HG03060 (cell line): ENCODE measurements around the gene KRTAP3-2.

ENCODE experiments used
- ATAC-seq: cut with Tn5 transposase; IDR thresholded peaks from one replicate; pipeline ENCODE4 v1.9.1; 2021; ENCODE audit warnings: low read depth, moderate number of reproducible peaks; ENCODE audit not compliant: unreplicated experiment

Gene KRTAP3-2

DNA sequence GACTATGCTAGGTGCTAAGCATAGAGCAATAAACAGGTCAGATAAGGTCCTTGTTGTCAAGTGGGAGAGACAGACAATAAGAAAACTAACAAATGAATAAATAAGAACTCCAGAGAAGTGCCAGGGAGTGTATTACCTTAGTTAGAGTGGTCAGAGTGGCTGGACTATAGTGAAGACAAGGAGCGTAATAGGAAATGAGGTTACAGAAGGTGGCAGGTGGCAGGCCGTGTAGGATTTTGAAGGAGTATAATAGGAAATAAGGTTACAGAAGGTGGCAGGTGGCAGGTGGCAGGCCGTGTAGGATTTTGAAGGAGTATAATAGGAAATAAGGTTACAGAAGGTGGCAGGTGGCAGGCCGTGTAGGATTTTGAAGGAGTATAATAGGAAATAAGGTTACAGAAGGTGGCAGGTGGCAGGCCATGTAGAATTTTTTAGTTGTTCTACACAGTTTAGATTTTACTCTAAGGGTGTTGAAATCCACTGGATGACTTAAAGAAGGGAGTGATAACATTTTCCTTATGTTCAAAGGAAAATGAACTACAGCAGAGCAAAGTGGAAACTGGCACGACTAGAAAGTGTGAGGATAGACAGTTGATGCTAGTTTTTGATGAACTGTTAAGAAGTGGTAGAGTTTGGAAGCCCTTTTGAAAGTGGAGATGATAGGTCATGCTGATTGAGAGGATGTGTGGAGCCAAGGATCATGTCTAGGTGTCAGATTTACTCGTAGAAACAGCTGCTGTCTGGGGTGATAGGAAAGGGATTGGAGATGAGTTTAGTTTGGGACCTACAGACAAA, 12.8 kb upstream of the KRTAP3-2 start:
- no peak for ATAC-seq

DNA sequence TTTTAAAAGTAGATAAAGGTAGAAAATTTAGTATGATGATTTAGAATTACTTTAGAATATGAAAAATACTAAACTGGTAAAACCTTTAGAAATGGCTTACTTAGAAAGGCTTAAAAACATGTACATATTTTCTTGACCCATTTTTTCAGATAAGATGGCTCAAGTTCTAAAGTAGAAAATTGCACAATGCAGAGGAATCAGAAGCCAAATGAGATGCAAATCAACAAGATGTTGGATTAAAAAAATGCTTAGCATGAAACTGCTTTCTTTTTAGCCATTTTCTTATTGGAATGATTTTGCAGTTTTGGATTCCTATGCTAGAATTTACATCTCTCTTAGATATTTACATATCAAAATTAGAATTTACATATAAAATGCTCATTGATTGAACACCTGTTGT, 10.7 kb upstream of the KRTAP3-2 start:
- ATAC-seq, result no peak

DNA sequence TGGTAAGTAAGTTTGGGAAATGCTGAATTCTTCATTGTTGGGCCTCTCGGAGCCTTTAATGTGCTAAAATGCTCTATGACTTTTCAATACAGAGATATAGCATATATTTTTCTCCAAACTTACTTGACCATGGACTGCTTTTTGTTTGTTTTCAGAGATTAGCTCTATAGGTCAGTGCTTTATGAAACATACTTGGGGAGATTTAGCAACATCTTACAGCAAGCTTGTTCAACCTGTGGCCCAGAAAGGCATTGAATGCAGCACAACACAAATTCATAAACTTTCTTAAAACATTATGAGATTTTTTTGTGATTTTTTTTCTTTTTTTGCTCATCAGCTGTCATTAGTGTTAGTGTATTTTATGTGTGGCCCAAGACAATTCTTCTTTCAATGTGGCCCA, 10.2 kb upstream of the KRTAP3-2 start:
- no peak for ATAC-seq

DNA sequence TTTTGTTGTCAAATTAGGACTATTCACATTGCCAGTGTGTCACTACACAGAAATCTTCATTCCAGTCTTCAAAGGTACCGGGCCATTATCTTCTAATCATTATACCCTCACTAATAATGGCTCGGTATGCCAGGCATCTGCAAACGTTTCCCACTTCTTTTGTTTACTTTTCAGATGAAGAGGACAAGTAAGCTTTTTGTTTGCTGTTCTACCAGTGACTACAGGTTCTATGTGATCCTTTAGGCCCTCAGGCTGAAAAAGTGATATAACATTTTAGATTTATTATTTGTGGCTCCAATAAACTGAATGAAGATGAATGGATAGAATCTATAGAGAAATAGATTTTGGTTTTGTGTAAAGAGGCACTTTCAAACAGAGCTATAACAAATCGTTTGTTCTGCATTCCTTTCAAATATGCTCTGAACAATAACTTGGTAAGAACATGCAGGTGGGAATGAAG, 9.6 kb upstream of the KRTAP3-2 start:
- no peak for ATAC-seq

DNA sequence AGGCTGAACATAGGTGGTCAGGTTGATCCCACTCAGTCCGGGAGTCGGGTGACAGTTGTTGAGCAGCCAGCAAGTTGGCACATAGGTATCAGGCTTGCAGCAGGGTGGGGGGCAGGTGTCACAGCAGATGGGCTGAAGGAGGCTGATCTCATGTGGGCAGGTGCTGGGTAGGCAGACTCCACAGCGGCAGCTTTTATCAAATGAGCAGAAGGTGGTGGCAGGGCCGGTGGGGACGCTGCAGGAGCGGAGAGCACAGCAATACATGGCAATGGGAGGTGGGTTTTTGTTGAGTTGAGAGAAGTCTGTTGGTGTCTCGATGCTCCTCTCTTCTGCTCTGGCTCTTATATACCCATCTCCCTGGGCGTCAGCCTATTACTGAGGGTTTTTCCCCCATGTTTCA, 9.1 kb upstream of the KRTAP3-2 start, which contains the start of gene KRTAP3-1:
Gene KRTAP3-1 (minus strand): TSS at position 318 of the 400 bp plus-strand sequence. CDS start 54 bp downstream, at position 264.
- ATAC-seq, result no peak

DNA sequence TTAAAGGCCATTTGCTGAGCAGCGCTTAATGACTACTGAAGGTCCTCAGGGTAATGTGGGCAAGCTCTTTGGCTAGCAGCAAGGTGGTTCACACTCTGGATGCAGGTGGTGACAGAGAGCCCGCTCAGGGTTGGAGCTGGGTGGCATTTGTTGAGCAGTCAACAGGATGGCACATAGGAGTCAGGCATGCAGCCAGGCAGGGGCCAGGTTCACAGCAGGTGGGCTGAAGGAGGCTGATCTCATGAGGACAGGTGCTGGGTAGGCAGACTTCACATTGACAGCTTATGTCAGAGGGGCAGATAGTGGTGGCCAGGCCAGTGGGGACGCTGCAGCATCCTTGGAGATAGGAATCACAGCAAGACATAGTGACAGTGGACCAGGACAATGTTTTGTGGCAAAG, 4.7 kb upstream of the KRTAP3-2 start:
- no peak for ATAC-seq

DNA sequence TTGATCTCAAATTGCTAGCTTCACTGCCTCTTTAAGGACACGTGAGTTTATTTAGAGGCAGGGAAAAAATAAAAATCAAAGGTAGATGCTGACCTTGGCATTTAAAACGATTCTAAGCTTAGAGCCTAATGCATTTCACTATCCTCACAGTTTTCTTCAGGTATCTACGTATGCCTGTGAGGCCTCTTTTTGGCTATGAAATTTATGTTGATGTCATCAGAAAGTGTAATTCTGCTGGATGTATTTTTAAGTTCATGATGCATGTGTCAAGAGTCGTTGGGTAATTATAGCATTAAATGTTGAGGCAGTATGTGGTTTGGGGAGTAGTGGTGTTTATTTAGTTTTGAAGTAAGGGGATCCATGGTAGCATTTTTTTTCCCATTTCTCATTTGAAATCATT, 4.2 kb upstream of the KRTAP3-2 start:
- ATAC-seq, result no peak

DNA sequence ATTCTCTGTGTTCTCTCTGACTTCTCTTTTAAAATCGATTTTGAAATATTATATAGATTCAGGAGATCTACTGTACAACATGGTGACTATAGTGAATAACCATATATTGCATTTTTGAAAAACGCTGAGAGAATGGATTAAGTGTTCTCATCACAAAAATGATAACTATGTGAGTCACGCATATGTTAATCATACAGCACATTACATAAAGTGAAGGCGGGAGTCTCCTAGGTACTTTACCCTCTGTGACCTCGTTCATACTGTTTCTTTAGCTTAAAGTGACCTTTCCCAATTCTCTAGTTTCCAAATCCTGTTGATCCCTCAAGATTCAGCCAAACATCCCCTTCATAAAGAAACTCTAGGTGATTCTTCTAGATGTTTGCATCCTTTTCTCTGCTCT, 3.1 kb upstream of the KRTAP3-2 start:
- no peak for ATAC-seq

DNA sequence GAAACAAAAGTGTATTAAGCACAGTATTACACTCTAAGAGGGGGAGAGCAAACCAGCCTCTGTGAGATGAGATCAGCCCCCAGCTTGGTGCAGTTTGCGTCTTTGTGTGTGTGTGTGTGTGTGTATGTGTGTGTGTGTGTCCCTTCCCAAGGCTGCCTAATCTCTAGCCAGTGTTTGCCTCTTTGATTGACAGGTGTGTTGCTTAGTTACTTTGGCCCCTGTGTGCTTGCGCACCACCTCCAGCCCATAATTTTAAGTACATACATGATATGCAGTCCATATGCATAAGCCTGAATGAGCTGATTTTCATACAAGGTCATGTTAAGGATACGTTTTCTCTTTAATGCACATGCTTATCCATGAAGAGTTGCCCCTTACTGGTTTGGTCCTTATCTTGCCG, 2.1 kb upstream of the KRTAP3-2 start:
- ATAC-seq, result no peak

DNA sequence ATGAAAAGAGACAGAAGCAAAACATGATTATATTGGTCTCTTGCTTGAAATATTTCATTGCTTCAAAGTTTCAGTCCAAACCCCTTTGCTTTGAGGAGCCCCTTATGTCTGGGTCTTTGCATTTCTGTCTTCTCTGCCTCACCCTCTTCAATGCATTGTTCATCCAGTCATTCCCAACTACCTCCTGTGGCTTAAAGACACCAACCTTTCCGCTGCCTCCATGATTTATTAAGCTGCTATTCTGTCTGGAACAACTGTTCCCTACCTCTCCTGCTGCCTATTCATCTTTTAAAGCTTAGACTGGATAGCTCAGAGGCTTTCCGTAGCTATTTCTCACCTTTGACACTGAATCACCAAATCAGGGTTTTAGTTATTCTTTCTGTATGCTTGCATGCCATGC, 2.3 kb downstream of the KRTAP3-2 start:
- ATAC-seq, result no peak

DNA sequence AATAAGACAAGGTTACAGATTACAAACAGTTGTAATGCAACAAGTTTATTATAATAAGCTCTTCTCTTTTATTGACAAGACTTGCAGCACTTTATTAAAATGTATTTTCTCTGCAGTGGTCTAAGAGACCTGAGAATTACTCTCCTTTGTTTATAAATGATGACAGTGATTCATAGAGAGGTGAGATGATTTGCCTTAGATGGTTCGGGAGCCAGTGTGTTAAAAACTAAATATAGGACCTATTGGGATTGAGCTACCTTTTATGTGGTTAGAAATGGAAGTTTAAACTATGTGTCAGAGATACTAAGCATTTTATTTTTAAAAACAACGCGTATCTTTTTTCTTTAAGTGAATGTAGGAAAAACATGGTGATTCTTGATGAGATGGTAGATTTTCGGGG, 2.9 kb downstream of the KRTAP3-2 start:
- ATAC-seq, result no peak

DNA sequence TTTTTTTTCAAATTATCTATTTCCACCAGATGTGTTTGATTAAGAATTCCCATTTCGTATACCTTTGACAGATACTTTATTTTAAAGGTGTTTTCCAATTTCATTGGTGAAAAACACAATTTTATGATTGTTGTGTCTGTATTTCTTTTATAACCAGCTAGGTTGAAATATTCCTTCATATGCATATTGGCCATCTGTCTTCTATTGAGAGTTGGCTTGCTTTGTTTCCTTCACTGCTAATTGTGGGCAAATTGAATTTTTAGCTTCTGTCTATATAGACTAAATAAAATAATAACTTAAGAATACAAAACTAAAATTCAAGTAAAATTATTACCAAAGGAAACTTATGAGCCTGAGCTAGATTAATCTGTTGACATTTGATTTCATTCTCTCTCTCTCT, 4.6 kb downstream of the KRTAP3-2 start:
- no peak for ATAC-seq

DNA sequence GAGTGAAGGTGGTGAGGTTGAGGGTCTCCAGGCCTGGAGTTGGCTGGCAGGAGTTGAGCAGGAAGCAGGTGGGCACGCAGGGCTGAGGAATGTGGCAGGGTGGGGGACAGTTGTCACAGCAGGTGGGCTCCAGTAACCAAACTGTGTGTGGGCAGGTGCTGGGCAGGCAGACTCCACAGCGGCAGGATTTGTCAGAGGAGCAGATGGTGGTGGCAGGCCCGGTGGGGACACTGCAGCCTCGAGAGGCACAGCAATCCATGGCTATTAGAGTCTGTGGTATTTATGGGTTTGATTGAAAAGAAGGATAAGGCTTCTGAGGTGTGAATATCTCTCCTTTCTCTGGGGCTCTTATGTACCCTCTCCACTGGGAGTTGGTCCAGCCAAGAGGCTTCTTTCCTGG, 5.9 kb downstream of the KRTAP3-2 start, which contains the start of gene KRTAP3-3:
Gene KRTAP3-3 (minus strand): TSS at position 326 of the 400 bp plus-strand sequence. CDS start 67 bp downstream, at position 259.
- no peak for ATAC-seq

DNA sequence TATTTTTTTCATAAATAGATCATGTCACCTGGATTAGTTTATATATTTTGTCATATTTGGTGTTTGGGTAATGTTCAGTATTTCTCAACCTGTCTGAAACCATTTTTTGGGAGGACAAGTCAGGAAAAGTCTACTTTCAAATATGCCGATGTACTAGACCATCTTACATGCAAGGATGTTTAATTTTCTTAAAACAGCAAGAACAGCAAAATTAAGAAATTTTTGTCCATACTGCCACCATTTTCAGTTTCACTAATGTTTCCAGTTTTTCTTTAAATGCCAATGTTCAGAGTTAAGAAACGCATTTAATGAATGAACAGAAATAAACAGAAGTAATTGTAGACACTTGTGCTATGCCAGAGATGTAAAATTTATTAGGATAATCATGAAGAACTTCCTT, 6.6 kb downstream of the KRTAP3-2 start:
- no peak for ATAC-seq

DNA sequence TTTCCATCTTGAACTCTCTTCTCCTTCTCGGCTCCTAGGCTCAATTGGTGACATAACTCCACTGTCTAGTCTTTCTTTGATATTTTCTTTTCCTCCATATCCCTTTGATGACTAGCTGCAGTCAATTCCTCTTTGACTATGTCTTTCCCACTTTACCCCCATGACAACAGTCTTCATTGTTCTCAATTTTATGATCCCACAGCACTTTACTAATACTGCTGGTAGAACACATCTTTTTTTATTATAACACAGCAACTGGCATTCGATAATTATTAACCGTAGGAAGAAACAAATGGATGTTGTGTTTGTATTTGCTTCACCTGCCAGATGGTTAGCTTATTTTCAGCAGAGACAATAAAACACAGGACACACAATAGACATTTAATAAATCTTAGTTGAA, 7.0 kb downstream of the KRTAP3-2 start:
- no peak for ATAC-seq

DNA sequence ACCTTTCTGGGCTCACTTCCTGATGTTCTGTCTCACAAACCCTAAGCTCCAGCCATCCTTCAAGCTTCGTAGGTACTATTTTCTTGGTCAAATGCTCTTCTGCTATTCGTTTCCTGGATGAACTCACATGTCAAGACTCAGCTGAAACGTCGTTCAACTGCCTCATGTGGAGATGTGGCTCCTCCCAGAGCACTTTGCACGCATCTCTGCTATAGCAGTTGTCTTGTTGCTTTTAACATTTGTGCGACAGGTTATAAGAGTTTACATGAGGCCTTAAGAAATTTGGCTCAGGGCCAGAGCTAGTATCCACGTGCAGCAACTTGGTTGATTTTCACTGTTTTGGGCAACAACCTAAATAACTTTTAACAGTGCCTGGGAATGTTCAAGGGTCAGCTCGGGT, 12.8 kb downstream of the KRTAP3-2 start:
- ATAC-seq, result no peak

DNA sequence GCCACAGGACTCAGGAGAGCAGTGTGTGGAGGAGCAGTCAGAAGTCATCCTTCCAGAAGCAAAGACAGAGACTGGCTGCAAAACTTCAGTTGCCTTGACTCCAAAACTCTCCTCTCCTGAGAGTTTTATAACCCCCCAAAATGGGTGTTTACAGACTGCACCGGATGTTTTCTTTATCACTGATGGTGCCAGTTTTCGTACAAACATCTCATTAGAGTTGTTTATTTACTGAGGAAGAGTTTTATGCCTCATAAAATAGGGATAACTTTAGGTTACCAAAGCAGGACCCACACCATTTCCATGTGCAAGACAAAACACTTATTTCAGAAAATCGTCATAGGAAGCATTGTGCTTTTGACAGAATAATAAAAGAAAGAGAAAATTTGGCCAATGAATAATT, 15.5 kb downstream of the KRTAP3-2 start, which contains the start of gene KRT40:
Gene KRT40 (minus strand): TSS at position 101 of the 400 bp plus-strand sequence. CDS start 53 bp downstream, at position 48.
- no peak for ATAC-seq

DNA sequence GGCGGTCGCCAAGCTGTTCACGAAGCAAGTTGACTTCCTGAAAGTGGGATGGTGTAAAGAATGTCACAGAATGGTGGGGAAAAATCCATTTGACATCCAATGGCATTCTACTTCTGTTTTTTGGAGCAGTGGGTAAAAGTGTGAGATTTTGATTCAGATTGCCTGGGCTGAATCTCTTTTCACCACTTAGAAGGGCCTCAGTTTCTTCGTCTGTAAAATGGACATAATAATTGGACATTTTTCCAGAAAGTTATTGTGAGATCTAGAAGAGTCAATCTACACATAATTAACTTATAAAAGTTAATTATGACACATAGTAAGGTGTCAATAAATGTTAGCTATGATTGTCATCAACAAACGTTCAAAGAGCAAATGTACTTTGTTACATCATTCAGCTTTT, 18.6 kb downstream of the KRTAP3-2 start:
- no peak for ATAC-seq

DNA sequence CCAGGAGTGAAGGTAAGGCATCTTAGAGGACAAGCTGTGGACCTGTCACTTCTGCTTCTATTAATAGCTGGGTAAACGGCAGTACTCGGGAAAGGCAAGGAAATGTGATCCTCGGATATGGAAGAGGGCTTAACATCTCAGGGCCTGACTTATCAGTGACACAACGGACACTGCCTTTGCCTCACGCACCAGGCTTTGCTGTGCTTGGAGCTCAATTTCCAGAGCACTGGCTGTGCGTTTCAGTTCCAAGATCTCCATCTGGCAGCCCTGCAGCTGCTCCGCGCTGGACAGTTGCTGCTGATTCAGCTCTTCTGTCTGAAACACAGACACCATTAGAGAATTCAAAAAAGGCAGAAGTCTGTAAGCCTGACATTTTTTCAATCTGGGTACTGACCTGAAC, 19.1 kb downstream of the KRTAP3-2 start:
- no peak for ATAC-seq

DNA sequence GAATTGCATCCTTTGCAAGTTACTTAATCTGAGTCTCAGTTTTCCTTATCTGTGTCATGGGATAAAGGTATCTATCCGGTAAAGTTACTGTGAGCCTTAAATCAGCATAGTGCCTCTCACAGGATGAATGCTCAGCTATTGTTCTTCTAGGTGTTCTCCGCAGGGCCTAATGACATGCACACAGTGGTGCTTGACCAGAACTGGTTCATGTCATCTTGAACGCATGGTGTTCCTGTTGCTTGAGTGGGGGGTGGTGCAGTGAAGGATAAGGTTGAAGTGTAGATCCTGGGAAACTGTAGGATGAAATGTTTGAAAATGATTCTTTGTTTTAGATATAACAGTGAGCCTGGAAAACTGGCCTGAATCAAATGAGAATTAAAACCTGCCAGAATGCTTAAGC, 19.6 kb downstream of the KRTAP3-2 start:
- no peak for ATAC-seq

DNA sequence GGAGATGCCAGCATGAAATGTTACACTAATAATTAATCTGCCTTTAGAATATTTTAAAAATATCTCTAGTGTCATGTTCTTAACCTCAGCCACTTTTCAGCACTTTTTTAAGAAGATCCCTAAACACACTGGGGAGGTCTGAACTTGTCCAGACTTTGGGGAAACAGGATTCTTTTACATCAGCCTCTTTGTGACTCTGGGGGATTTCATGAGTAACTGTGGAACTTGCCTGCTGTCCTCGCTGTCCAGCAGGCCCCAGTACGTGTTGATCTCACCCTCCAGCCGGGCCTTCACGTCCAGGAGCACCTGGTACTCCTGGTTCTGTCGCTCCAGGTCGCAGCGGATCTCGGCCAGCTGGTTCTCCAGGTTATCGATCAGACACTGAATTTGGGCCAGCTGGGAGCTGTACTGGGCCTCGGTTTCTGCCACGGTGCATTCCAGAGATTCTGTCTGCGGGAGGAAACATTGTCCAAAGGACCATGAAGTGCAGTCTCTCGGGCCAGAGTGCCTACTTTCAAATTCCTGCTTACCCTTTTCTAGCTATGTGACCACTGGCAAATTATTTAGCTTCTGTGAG, 21.0 kb downstream of the KRTAP3-2 start:
- ATAC-seq, result no peak

DNA sequence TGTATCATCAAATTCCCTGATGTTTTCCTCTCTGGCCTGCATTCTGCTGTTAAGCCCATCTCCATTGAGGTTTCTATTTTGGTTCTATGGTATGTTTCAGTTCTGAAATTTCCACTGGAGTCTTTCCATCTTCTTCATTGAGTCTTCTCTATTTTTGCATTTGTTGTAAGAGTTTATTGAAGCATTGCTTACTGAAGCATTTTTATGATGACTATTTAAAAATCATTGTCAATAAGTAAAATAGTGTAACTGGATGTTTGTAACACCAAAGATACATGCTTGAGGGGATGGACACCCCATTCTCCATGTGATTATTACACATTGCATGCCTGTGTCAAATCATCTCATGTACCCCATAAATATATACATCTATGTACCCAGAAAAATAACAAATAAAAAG, 24.2 kb downstream of the KRTAP3-2 start:
- ATAC-seq, result no peak
